NT2/D1 (cell line): ENCODE data around the gene RBMX2.

Experiments used
- SUZ12 ChIP-seq: IDR thresholded peaks from 2 replicates; pipeline ENCODE4 v1.6.1; 2011; ENCODE audit not compliant: insufficient read length, insufficient read depth; ENCODE audit errors: extremely low read depth
- YY1 ChIP-seq: IDR thresholded peaks from 2 replicates; pipeline ENCODE4 v1.6.1; 2011; ENCODE audit not compliant: insufficient read length, insufficient read depth
- ZNF274 ChIP-seq: IDR thresholded peaks from 2 replicates; pipeline ENCODE4 v1.6.1; 2011; ENCODE audit warnings: mild to moderate bottlenecking, low read depth, low read length

DNA sequence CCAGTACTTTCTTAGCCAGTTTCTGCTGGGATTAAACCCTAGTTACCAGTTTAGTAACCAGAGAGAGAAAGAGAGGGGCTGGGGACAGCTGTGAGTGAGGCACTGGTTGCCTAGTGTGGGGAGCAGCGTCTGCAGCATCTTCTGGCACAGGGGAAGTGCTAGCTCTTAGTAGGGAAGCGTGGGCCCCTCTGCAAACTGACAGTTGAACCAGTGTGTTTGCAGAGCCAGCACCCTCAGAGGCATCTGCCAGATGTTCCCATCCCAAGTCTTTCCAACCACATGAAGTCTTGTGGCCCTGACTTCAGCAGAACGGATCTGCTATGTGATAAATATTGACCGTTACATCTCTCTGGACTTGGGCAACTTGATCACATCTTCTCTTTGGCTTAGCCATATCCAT, 15.0 kb downstream of the RBMX2 start:
- no peak for TF ChIP-seq SUZ12
- no peak for TF ChIP-seq ZNF274
- no peak for TF ChIP-seq YY1
